Panc1 (cell line): Measurements from ENCODE around the gene RAC3. TPM values are rescaled to one million over a fixed set of nuclear protein-coding genes. Genes with fewer than 3 reads are reported as not detected.

Experiments
- ATAC-seq: fragments of 200-7000 bp; cut with Tn5 transposase; 2 replicates; pipeline ENCODE4 v1.9.1; 2020; ENCODE audit warnings: mild to moderate bottlenecking, moderate library complexity
- BruUV-seq: library from RNA; stranded (reverse); fragments of 400-500 nt; replicated peaks from 2 replicates; lab custom pipeline; 2021; lab: Mats Ljungman, UMichigan
- CTCF ChIA-PET: fragments of 300-600 bp; sonication (Branson Sonifier 250); formaldehyde crosslinking; loops from one replicate; lab custom pipeline; 2022; ENCODE audit warnings: antibody characterized with exemption; lab: Charles Lee
- POLR2A ChIA-PET: fragments of 300-600 bp; sonication (Branson Sonifier 250); formaldehyde crosslinking; loops from one replicate; lab custom pipeline; 2022; ENCODE audit warnings: antibody characterized with exemption; lab: Charles Lee
- DNase-seq: peaks from one replicate; pipeline ENCODE4 v3.0.0-alpha.2; 2010; ENCODE audit warnings: low read depth, low spot score
- H3K27ac ChIP-seq: 2 replicates; pipeline ENCODE4 v1.5.1; 2011; ENCODE audit warnings: mild to moderate bottlenecking, low read length, inconsistent platforms
- H3K27me3 ChIP-seq: fragments of 200-500 bp; sonication (Bioruptor generic); 2 replicates; pipeline ENCODE4 v1.6.0; 2014; ENCODE audit warnings: low read length, inconsistent platforms; ENCODE audit not compliant: control insufficient read depth, insufficient read depth
- H3K36me3 ChIP-seq: fragments of 200-500 bp; sonication (Bioruptor generic); 2 replicates; pipeline ENCODE4 v1.5.1; 2014; ENCODE audit warnings: inconsistent platforms, mild to moderate bottlenecking, low read length, moderate library complexity; ENCODE audit not compliant: control insufficient read depth, insufficient read depth
- H3K4me1 ChIP-seq: 2 replicates; pipeline ENCODE4 v1.5.1; 2011; ENCODE audit warnings: inconsistent platforms, mild to moderate bottlenecking, low read length, moderate library complexity; ENCODE audit not compliant: control insufficient read depth, insufficient read depth
- H3K4me3 ChIP-seq, 2 experiments: 2 replicates each; pipeline ENCODE4 v1.5.1; 2011 to 2012; ENCODE audit warnings: low read depth in 2 of 2, low read length in 2 of 2, mild to moderate bottlenecking in 2 of 2, inconsistent platforms in 1 of 2, moderate library complexity in 1 of 2
- H3K9me3 ChIP-seq: fragments of 200-500 bp; sonication (Bioruptor generic); 2 replicates; pipeline ENCODE4 v1.5.1; 2014; ENCODE audit warnings: low read depth, mild to moderate bottlenecking, inconsistent platforms, low read length, moderate library complexity; ENCODE audit not compliant: control insufficient read depth, insufficient read depth
- CTCF ChIP-seq: fragments of 450-650 bp; IDR thresholded peaks from 2 replicates; pipeline ENCODE4 v1.5.1; 2017; ENCODE audit warnings: mild to moderate bottlenecking
- POLR2AphosphoS5 ChIP-seq: IDR thresholded peaks from 2 replicates; pipeline ENCODE4 v1.6.1; 2012; ENCODE audit warnings: mild to moderate bottlenecking, low read depth, low read length, moderate library complexity
- REST ChIP-seq, 2 experiments: IDR thresholded peaks; 2 replicates each; pipeline ENCODE4 v1.6.1; 2011 to 2012; ENCODE audit warnings: low read depth in 2 of 2, control low read depth in 1 of 2, low read length in 1 of 2, mild to moderate bottlenecking in 1 of 2, moderate library complexity in 1 of 2; ENCODE audit not compliant: insufficient read depth in 1 of 2
- SIN3A ChIP-seq: IDR thresholded peaks from 2 replicates; pipeline ENCODE4 v1.6.1; 2012; ENCODE audit warnings: low read depth, mild to moderate bottlenecking, low read length, moderate library complexity, borderline replicate concordance; ENCODE audit not compliant: insufficient read depth
- TCF7L2 ChIP-seq: IDR thresholded peaks from 2 replicates; pipeline ENCODE4 v1.6.1; 2011; ENCODE audit warnings: mild to moderate bottlenecking, low read depth, low read length, inconsistent platforms
- in situ Hi-C: cut with HindIII; loops from 2 replicates; pipeline ENCODE4 v1.10.0; 2016; ENCODE audit warnings: low sequenced_read_pairs, low pct_unique_long_range_greater_than_20kb
- intact Hi-C: fragments of 100-400 bp; cut with micrococcal nuclease; formaldehyde crosslinking; loops from one replicate; pipeline ENCODE4 v1.10.0; 2022; ENCODE audit not compliant: unreplicated experiment
- total RNA-seq: library from RNA; stranded (reverse); gene quantifications from one replicate; pipeline ENCODE4 v1.2.1, GENCODE V29; 2021; ENCODE audit not compliant: unreplicated experiment

RAC3 gene
- total RNA-seq, 1 experiment from 2014 or later, result 39.4 TPM

GRCh38 chr17:82062076-82062983, 30.9 kb downstream of the RAC3 start:
- no peak for TF ChIP-seq SIN3A
- TF ChIP-seq POLR2AphosphoS5, result no peak
- no peak for TF ChIP-seq REST (IDR thresholded peaks at IDR 0.05; ENCODE audit: insufficient read depth in 1 of 2, low read depth in 2 of 2, low read length in 1 of 2)
- no peak for TF ChIP-seq CTCF
- TF ChIP-seq TCF7L2, result no peak
- in situ Hi-C loops, result no loop called here
- H3K36me3 ChIP-seq, result peaks cover 3% of the 10 kb centered on the region; the same call in 1 of the 2 replicates
- no peak for DNase-seq
- peaks cover 26% of the 10 kb centered on the region for H3K4me1 ChIP-seq
- no TSS peak for BruUV-seq
- intact Hi-C loops, result no loop called here
- H3K4me3 ChIP-seq, result no peak overlapping the region
- peak; percentile 21; the same call in 1 of the 2 replicates for ATAC-seq
- H3K27ac ChIP-seq, result no peak overlapping the region
- ChIA-PET POLR2A (no interaction called here), CTCF (no interaction called here)
- H3K27me3 ChIP-seq, result no peaks in the 10 kb centered on the region
- no peaks in the 10 kb centered on the region for H3K9me3 ChIP-seq

DNA sequence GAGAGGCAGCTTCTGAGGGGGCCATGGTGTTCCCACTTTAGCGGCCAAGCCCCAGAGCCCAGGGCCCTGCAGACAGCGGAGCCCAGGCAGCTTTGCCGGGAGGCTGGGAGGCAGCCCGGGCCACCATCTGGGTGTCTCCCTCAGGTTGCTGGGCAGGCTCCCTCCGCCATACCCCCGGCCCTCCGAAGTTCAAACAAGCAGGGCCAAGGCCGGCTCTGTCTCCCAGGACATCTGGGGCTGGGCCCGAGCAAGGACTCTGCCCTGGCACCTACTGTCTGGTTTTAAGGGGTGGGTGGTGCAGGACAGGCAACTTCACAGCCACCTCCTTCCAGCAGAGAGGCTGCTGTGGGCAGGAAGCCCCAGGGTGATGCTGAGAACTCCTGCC, 31.5 kb downstream of the RAC3 start:
- ChIA-PET CTCF (no interaction called here), POLR2A (no interaction called here)
- H3K27ac ChIP-seq, result no peak overlapping the region
- H3K9me3 ChIP-seq, result no peaks in the 10 kb centered on the region
- BruUV-seq, result no TSS peak
- in situ Hi-C loops (no loop called here), intact Hi-C loops (no loop called here)
- TF ChIP-seq CTCF (no peak), REST (IDR thresholded peaks at IDR 0.05; ENCODE audit: insufficient read depth in 1 of 2, low read depth in 2 of 2, low read length in 1 of 2) (no peak), SIN3A (no peak), TCF7L2 (no peak)
- DNase-seq (no peak), ATAC-seq (no peak)
- no peaks in the 10 kb centered on the region for H3K27me3 ChIP-seq
- peaks cover 3% of the 10 kb centered on the region; the same call in 1 of the 2 replicates for H3K36me3 ChIP-seq
- no peak overlapping the region for H3K4me3 ChIP-seq
- peaks cover 19% of the 10 kb centered on the region for H3K4me1 ChIP-seq
